Effector CD8-positive, alpha-beta T cell (primary cell): ENCODE measurements around the gene STIMATE.

Source experiments
- DNase-seq: peaks from one replicate; lab custom pipeline; 2025; lab: John Stamatoyannopoulos, UW

The STIMATE gene

DNA sequence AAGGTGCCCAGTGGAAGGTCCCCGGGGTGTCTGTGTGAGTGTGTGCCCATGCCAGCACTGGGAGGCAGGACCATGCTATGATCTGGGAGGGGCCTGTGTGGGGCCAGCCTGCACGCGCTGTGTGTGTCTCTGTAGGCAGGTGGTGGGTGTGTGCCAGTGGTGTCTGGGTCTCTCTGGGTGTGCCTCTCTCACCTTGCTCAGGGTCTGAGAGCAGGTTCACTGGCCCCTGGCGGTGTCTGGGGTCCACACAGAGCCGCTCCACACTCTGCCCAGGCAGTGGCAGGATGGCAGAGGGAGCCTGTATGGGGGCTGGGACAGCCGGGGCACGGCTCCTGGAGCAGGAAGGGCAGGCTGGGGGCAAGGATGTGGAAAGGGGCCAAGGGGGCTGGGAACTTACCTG is 79.5 kb downstream of the STIMATE start:
- no peak for DNase-seq

DNA sequence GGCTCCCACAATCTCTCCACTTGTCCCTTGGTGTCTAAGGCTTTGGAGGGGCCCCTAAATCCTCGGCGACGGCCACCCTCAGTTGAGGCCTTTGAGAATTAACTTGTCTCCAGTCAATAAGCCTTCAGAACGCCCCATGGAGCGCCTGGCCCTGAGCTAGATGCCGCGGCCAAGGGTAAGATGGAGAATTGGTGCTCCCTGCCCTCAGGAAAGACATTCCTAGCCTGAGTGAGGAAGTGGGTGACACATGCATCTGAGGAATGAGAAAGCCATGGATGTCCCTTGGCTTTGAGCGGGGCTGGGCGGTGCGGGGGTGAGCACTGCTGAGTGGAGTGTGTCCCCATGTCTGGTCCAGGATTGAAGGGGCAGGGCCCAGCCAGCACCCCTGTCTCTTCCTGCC is 80.1 kb downstream of the STIMATE start:
- DNase-seq: no peak

DNA sequence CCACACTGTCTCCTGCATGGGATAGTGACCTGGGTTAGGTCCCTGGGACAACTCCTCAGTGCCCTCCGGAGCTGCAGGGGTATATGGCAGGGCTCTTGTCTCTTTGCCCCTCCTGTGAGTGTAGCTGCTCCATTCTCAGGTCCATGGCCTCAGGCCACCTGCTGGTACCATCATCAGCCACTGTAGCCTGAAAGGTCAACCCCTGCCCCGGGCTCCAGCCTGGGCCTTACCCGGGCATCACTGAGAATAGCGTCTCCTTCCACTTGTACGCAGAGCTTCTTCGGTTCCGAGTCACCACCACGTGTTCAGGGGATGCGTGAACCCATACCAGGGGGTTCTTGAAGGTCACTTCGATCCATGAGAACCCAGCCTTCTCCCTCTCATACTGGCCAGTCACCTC is 80.7 kb downstream of the STIMATE start:
- DNase-seq: no peak

DNA sequence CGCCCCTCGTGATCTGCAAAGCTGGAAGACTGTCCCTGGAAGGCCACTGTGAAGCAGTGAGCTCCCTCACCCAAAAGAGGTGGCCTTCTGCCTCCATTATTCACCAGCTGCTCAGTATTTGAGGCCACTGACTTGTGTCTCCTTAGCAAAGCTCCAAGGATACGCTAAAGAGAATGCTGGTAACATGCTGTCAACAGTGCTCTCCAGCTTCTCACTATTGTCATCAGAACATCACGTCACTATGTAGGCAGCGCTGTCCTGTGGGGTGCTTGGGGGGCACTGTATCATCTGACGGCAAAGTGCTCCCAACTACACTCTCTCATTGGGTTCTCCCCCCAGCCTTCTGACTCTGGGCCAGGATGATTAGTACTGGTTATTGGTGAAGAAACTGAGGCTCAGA is 81.1 kb downstream of the STIMATE start:
- no peak for DNase-seq

DNA sequence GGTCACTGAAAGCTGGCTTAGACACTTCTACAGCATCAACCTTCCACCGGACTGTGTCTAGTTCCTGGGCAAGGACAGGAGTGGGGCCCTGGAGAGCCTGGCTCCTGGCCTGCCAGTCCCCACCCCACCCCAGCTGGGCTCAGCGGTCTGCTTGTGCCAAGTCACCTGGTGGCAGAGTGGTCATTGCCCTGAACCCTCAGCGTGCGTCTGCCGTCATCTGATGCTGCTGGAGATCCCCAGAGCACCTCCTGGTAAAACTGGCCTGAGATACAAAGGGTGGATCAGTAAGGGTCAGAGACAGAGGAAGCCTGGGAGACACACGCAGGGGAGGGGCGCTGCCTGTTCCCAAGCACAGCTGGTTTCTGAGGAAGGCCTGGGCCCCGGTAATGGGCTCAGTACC is 83.5 kb downstream of the STIMATE start:
- DNase-seq: no peak

DNA sequence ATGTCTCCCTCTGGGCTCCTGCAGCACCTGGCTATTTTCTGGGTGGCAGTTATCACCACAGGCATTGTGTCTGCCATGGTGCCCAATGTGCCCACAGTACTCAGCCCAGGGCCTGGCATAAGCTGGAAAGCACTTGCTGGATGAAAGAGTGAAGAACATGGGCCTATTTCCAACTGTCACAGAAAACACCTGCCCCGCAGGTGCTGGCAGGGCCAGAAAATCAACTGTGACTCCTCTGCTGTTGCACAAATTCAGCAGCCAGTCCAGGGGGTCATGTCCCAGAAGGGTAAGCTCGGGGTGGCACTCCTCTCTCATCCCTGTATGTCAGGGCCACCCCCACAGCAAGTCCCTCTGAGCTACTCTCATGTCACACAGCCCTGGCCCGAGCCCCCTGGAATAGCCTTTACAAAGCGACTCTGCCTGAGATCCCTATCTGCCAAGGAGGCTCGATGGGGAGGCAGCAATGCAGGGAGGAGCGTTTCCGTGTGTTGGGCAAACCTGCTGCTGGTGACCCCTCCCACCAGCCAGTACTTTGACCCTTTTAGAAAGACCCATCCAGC is 85.8 kb downstream of the STIMATE start:
- DNase-seq: no peak

DNA sequence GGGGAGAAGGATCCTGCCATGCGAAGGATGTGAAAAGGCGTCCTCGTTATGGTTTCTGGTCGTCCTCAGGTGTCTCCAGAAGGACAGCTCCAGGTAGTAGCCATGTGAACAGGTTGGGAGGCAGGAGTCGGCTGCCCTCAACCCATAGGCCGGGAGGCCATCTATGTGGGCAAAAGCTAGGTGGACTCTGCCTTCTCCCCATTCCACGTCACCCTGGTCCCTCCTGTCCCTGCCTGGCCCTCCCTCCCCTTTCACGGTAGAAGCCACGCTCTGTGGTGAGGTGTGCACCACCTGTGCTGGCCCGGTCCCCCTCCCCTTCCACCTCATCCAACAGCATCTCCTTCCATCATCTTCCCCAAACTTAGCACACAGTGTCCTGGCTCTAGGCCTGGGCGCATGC is 86.4 kb downstream of the STIMATE start:
- DNase-seq: no peak

DNA sequence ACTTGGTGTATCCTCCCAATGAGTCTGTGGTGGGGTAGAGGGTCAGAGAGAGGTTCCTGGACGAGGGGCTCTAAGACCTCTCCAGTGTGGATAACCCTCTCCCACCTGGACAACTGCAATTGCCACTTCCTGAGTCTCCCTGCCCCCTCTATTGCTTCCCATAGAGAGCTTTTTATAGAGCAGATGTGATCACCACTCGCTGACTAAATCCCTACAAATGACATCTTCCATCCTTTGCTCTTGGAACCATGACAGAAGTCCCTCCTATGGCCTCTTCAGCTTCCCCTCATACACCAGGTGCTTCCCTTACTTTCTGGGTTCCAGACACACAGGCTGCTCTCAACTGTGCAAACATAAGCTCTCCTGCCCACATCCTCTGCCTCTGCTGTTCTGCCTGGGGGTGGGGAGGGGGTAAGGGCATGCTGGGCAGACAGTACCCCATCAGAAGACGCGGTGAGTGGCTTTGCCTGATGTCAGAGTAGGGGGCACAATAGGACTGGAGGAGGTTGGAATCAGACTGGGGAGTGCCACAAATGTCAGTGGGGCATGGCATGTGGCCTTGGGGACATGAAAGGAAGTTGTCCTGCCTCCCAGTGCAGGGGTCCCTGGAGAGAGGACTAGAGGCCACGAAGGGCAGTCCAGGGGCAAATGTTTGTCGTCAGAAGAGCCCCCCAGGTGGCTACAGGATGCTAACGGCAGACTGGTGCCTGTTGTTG is 87.5 kb downstream of the STIMATE start:
- DNase-seq: no peak

DNA sequence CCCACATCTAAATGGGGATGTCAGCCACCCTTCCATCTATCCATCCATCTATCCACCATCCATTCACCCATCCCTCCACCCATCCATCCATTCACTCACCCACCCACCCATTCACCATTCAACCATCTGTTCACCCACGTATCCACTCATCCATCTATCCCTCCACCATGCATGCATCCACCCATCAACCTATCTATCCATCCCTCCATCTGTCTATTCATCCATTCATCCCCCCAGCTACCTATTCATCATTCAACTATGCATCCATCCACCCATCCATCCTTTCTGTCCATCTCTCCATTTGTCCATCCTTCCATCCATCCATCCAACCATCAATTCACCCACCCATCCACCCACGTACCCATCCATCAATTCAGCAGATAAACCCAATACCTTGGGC is 88.2 kb downstream of the STIMATE start:
- no peak for DNase-seq

DNA sequence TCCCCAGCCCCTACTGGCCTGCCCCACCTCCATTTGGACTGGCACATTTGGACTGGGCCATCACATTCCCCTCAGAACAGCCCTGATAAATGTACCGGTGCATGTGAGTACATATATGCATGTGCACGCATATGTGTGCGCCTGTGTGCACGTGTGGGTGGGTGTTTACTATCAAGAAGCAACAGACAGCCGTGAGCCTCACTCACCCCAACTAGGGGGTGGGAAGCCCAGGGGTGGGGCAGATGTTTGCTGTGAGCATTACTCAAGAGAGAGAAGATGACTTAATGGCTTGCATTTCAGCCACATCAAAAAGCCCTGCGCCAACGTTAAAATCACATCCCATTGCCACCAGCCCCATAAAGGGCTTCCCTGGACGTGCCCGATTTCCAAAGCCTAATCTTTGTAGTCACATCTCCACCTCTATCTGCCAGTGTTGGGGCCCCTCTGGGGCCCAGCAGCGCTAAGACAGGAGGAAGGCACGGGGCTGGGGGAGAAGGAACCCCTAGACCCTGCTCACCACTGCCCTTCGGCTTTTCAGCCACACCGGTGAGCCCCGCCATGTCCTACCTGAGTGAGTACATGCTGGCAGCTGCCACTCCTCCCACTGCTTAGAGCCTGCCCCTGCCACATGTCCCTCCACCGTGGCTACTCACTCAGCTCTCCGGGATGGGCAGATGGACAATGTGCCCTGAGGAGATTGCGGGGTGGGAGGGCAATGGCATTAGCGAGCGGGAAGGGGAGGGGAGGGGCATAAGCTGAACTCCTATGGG is 91.9 kb downstream of the STIMATE start:
- no peak for DNase-seq

DNA sequence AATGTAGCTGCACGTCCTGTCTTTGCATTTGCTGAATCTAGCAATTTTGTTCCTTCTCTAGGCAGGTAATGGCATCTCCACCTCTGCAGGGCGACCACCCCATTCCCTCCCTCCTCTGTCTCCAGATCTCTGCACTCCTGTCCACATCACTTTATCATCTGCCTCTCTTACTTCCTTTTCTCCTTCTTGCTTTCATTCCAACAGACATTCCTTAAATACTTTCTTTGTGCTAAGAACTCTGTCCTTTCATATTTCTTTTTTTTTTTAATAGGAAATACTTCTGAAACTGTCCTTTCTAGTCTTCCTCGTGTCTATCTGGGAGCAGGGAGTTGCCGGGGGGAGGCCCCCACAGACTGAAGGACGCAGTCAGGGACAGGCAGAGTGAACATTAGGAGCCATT is 95.5 kb downstream of the STIMATE start:
- DNase-seq: no peak

DNA sequence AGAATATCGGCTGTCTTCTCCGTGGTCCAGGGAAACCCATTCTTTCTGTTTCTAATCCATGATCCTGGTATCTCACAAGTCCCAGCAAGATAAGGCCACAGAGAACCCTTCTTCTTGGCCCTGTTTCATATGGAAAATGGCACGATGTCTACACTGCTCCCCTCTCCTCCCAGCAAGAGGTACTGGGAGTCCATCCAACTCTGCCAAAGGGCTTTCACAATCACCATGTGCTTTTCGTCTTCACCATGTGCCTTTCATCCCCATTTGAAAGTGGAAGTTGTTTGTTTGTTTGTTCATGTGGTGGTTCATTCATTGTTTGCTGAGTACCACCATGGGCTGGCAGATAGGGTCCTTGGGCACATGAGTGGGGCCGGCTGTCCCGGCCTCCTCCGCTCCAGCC is 97.3 kb downstream of the STIMATE start:
- DNase-seq: no peak

DNA sequence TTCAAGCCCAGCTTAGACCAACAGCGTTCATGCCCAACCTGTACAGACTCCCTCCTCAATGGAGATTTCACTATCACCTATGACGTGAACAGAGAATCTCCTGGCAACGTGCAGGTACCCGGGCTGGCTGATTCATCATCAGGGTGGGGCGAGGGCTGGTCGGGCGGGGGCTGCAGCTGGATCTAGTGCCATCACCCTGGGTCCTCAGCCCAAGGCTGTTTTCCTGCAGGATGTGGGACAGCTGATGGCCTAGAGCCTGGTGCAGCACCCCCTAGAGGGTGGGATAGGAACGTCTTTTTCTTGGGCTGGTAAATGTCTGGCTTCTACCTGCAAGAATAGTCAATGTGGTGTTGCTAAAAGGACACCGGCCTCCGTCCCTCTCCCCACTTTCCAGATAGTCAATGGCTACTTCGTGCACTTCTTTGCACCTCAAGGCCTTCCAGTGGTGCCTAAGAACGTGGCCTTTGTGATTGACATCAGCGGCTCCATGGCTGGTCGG is 98.3 kb downstream of the STIMATE start:
- no peak for DNase-seq

DNA sequence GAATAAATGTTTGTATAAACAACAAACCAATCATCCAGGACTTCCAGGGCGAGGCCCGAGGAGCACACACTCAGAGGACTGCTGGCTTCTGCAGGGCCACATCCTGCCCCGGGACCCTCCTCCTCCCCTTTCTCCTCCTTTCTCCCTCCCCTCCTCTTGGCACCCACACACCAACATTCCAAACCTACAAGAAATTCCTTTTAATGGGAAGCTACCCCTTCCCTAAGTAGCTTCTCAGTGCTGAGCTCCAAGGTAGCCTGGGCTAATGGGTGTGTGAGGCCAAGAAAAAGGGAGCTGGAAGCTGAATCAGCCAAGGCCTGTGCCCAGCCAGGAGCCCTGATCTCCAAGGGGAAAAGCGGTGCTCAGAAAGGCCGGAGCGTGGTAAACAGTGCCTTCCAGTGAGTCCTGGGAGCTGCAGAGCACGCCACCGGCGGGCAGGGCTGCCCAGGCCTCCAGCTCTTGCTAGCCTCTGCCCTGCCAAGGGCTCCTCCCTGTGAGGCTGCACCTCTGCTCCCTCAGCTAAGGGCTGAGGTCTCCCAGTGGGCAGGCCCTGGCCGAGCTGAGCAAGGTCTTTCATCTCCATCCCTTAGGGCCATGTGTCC is 98.9 kb downstream of the STIMATE start:
- no peak for DNase-seq

DNA sequence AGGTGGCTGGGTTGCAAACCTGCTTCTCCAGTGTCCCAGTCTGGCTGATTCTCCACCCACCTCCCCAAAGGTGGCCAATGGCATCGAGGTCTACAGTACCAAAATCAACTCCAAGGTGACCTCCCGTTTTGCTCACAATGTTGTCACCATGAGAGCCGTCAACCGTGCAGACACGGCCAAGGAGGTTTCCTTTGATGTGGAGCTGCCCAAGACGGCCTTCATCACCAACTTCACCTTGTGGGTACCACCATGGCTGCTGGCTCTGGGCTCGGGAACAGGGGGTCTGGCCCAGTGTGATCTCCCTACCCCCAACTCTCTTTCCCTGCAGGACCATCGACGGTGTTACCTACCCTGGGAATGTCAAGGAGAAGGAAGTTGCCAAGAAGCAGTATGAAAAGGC is 100.9 kb downstream of the STIMATE start:
- DNase-seq: no peak

DNA sequence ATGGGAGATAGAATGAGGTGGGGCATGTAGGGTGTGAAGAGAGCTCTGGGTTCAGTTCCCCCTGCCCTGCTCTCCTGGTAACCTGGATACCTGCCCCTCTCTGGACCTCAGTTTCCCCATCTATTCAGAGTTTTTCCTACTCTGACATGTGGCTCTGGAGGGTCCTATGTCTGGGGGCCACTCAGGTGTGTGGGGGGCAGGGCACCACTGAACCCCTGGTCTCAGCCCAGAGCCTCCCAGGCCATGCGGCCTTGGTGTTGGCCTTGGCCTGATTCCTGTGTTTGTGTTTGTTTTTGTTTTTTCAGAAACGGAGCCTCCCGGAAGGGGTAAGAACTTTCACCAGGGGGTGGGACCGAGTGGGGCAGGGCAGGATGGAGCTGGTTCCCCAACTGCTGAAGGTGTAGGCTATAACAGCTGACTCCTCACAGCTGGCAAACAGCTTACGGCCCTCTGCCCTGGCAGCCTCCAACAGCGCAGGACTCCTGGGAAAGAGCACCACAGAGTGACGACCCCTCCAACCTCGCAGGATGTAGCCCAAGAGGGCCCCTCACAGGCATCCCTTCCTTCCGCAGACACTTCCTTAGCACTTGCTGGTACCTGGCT is 101.9 kb downstream of the STIMATE start:
- DNase-seq: no peak

DNA sequence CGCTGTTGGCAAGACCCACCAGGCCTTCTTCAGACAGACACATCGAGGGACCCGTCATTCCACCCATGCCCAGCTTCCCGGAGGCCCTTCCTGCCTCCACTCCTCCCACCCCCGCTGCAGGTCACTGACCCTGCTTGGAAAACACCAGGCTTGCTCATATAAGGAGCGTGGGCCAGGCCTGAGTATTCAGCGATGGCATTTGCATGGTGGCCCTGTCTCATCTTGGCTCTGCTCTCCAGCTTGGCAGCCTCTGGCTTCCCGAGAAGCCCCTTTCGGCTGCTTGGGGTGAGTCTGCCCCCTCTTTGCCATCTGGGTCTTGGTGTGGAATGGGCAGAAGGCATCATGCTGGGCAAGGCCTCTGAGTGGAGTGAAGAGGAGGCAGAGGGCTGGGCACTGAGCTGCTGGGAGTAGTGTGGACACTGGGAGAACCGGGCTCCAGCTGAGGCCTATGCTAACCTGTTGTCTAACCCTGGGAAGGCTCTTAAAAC is 102.7 kb downstream of the STIMATE start, which contains the start of gene ITIH3:
Gene ITIH3, plus strand, starts transcription at position 185 of the 488 bp plus-strand sequence. Its CDS starts 8 bp downstream, at position 193.
- no peak for DNase-seq

DNA sequence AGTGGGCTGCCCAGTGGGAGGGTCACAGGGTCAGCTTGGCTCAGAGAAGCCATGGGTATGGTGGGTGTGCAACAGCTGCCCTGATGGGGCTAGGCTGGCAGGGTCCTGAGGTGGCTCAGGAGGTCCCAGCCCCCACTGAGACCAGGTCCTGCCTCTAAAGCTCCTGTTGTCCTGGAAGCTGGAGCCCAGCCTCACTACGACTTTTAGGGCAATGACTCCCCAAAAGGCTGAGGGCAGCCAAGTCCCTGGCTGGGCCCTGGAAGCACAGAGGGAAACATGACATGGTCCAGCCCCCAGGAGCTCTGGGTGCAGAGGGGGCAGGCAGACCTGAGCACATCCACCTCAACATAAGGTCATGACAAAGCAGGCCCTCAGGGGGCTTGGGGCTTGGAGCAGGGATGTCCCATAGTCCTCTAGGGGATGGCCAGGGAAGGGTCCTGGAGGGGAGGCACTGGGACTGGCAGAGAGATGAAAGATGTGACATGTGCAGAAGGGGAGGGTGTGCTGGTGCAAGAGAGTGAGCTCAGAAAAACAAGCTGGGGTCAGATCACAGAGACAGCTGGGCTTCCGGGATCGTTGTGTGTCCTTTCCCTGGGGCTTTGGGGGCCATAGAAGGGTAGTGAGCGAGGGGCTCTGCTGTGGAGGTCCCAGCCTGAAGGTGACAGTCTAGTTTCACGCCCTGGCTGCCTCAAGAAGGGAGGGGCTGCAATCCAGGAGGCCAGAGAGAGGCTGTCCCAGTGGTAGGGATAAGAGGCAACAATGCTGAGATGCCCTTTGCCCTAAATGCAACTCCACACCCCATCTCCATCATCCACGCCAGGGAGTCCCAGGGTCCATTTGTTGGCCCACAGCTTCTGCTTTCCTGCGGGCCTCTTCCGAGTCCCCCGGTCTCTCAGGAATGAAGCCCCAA is 103.4 kb downstream of the STIMATE start:
- no peak for DNase-seq

DNA sequence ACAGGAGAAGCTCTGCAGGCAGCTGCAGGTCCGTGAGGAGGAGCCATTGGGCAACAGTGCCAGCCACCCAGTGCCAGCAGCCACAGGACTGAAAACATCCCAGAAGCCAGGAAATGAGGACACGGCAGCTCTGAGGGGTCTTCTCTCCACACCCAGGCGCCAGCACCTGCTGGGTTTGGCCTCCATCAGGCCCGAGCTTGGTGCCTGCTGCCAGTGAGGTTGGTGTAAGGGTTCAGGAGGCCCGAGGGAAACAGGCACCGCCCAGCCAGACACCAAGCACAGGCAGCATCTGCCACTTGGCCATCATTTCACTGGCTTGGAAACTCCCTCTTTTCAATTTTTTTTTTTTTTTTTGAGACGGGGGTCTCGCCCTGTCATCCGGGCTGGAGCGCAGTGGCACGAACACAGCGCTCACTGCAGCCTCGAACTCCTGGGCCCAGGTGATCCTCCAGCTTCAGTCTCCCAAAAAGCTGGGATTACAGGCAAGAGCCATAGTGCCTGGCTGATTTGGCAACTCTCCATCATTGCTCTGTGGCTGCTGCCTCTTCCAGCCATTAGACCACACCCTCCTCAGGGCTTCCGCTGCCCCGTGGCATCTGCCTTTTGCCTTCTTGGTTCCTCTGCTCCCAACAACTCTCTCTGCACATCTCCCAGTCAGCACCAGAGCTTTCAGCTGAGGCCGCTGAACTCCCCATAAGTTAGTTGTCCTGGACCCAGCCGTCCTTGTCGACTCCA is 104.2 kb downstream of the STIMATE start:
- DNase-seq: no peak

DNA sequence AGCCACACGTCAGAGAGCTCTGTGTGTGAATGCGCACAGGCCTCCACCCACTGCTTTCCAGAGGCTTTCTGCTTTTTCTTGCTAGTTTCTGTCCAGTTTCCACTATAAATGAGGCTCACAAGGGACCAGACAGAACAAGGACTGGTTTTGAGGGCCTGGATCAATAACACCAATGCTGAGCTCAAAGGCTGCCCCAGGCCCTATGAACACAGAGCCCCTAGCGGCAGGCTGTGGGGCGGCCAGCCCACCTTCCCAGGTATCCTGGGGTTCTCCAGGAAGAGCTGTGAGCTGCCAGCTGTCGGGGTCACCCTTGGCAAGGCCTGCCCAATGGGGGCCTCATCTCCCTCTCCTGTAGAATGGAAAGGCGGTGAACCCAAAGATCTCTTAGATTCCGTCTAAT is 104.9 kb downstream of the STIMATE start:
- no peak for DNase-seq
